PC-9 (cell line): Measurements from ENCODE around the gene SLC25A10. TPM values are rescaled to one million over a fixed set of nuclear protein-coding genes. Genes with fewer than 3 reads are reported as not detected.
A peak's percentile ranks its signal among the peaks of the same experiment; 100 is the strongest.

Experiments used
- BruUV-seq: library from RNA; stranded (reverse); fragments of 400-500 nt; replicated peaks from 2 replicates; lab custom pipeline; 2021; lab: Mats Ljungman, UMichigan
- CTCF ChIA-PET: fragments of 300-600 bp; sonication (Branson Sonifier 250); formaldehyde crosslinking; loops from one replicate; lab custom pipeline; 2022; ENCODE audit warnings: antibody characterized with exemption; lab: Charles Lee
- POLR2A ChIA-PET: fragments of 300-600 bp; sonication (Branson Sonifier 250); formaldehyde crosslinking; loops from one replicate; lab custom pipeline; 2022; ENCODE audit warnings: antibody characterized with exemption; ENCODE audit not compliant: unreplicated experiment; lab: Charles Lee
- DNase-seq, 2 experiments: peaks; one replicate each; pipeline versions ENCODE4 v3.0.0 to v3.0.0-alpha.2; 2015 to 2022; ENCODE audit warnings: mixed read lengths in 1 of 2
- H2AFZ ChIP-seq: fragments of 200-600 bp; sonication (generic); 2 replicates; pipeline ENCODE4 v1.8.1; 2017; ENCODE audit warnings: antibody characterized with exemption
- H3F3A ChIP-seq: fragments of 200-600 bp; sonication (generic); 2 replicates; pipeline ENCODE4 v1.8.1; 2017; ENCODE audit warnings: antibody characterized with exemption, mild to moderate bottlenecking, low read depth; ENCODE audit not compliant: insufficient read depth
- H3K27ac ChIP-seq: fragments of 200-600 bp; sonication (generic); 2 replicates; pipeline ENCODE4 v1.6.1; 2016; ENCODE audit warnings: mixed run types
- H3K27me3 ChIP-seq: fragments of 200-600 bp; sonication (generic); 2 replicates; pipeline ENCODE4 v1.6.1; 2016; ENCODE audit warnings: low read depth, mixed run types; ENCODE audit not compliant: insufficient read depth
- H3K36me3 ChIP-seq: fragments of 200-600 bp; sonication (generic); 2 replicates; pipeline ENCODE4 v1.6.1; 2016; ENCODE audit warnings: low read depth, mixed run types
- H3K4me1 ChIP-seq: fragments of 200-600 bp; sonication (generic); replicated peaks from 2 replicates; pipeline ENCODE4 v1.6.1; 2016; ENCODE audit warnings: mixed run types; ENCODE audit not compliant: insufficient read depth
- H3K4me2 ChIP-seq: fragments of 200-600 bp; sonication (generic); 2 replicates; pipeline ENCODE4 v1.6.1; 2017; ENCODE audit warnings: mixed run types
- H3K4me3 ChIP-seq: fragments of 200-600 bp; sonication (generic); 2 replicates; pipeline ENCODE4 v1.6.1; 2016; ENCODE audit warnings: mixed run types
- H3K79me2 ChIP-seq: fragments of 200-600 bp; sonication (generic); 2 replicates; pipeline ENCODE4 v1.6.1; 2017; ENCODE audit warnings: low read depth, mixed run types
- H3K9me2 ChIP-seq: fragments of 200-600 bp; sonication (generic); 2 replicates; pipeline ENCODE4 v1.8.1; 2017; ENCODE audit warnings: mild to moderate bottlenecking; ENCODE audit not compliant: insufficient read depth
- H3K9me3 ChIP-seq: fragments of 200-600 bp; sonication (generic); 2 replicates; pipeline ENCODE4 v1.8.1; 2016; ENCODE audit warnings: low read depth; ENCODE audit not compliant: insufficient read depth
- H4K20me1 ChIP-seq: fragments of 200-600 bp; sonication (generic); 2 replicates; pipeline ENCODE4 v1.8.1; 2017; ENCODE audit not compliant: insufficient read depth
- CTCF ChIP-seq: fragments of 200-600 bp; sonication (generic); conservative IDR thresholded peaks from 2 replicates; pipeline ENCODE4 v1.6.1; 2017; ENCODE audit warnings: mixed run types, antibody characterized with exemption, mild to moderate bottlenecking, moderate library complexity
- EZH2 ChIP-seq: fragments of 200-600 bp; sonication (generic); IDR thresholded peaks from 2 replicates; pipeline ENCODE4 v1.8.0; 2017; ENCODE audit warnings: antibody characterized with exemption, low read depth
- intact Hi-C: fragments of 100-400 bp; cut with micrococcal nuclease; formaldehyde crosslinking; loops from one replicate; pipeline ENCODE4 v1.10.0; 2022; ENCODE audit not compliant: unreplicated experiment
- total RNA-seq: library from RNA; stranded (reverse); gene quantifications from 2 replicates; pipeline ENCODE4 v1.2.3, GENCODE V29; 2021

SLC25A10 gene
- total RNA-seq, 1 experiment from 2014 or later, result 86.5 TPM

GRCh38 chr17:81720267-81721071 is 8.4 kb downstream of the SLC25A10 start:
- Histone ChIP-seq H3K79me2 (no peaks in the 10 kb centered on the region), H3K9me3 (no peaks in the 10 kb centered on the region), H3K27ac (no peak overlapping the region), H3K4me1 (peaks cover 25% of the 10 kb centered on the region), H4K20me1 (no peaks in the 10 kb centered on the region), H3K36me3 (no peaks in the 10 kb centered on the region), H3K9me2 (no peaks in the 10 kb centered on the region), H3K27me3 (no peaks in the 10 kb centered on the region), H3K4me3 (no peak overlapping the region), H3F3A (peaks cover 29% of the 10 kb centered on the region; the same call in 1 of the 2 replicates), H3K4me2 (no peak overlapping the region), H2AFZ (no peak overlapping the region)
- TF ChIP-seq EZH2 (no peak), CTCF (no peak)
- POLR2A ChIA-PET, result interaction anchor here (0.6 kb wide), 2 partner anchors 140 to 357 kb away, joined by 8 to 11 read pairs; no protein-coding TSS in a partner anchor
- BruUV-seq, result no TSS peak
- intact Hi-C loops, result no loop called here
- no peak for DNase-seq
- CTCF ChIA-PET, result interaction anchor here (0.5 kb wide), 1 partner anchor 96 kb away, joined by 5 read pairs; no protein-coding TSS in a partner anchor

GRCh38 chr17:81722184-81723120 is 10.4 kb downstream of the SLC25A10 start:
- ChIA-PET POLR2A (interaction anchor here (0.5 to 0.7 kb wide), 3 partner anchors 39 to 189 kb away, joined by 3 to 29 read pairs (median 4); partner anchors contain the start of genes ARL16, HGS and PCYT2), CTCF (interaction anchor here (0.6 to 1.3 kb wide), 4 partner anchors 51 to 300 kb away, joined by 3 to 5 read pairs (median 4); partner anchors contain the start of genes CENPX and LRRC45)
- DNase-seq, result peak; percentile 79 to 99
- H3K79me2 ChIP-seq, result no peaks in the 10 kb centered on the region
- intact Hi-C loops, result loop anchor here (1.0 kb wide), 1 partner anchor 9 kb away; no protein-coding TSS in a partner anchor
- no peak for TF ChIP-seq CTCF
- TF ChIP-seq EZH2, result no peak
- peaks cover 29% of the 10 kb centered on the region; the same call in 1 of the 2 replicates for H3F3A ChIP-seq
- H3K27me3 ChIP-seq, result no peaks in the 10 kb centered on the region
- H3K4me3 ChIP-seq, result no peak overlapping the region
- peak overlapping the region; percentile 70 for H3K4me2 ChIP-seq
- no peaks in the 10 kb centered on the region for H3K9me2 ChIP-seq
- H3K36me3 ChIP-seq, result no peaks in the 10 kb centered on the region
- H3K9me3 ChIP-seq, result no peaks in the 10 kb centered on the region
- peak overlapping the region; percentile 68 for H3K27ac ChIP-seq
- no peaks in the 10 kb centered on the region for H4K20me1 ChIP-seq
- BruUV-seq, result no TSS peak
- peaks cover 27% of the 10 kb centered on the region for H3K4me1 ChIP-seq
- no peak overlapping the region for H2AFZ ChIP-seq
